CD8-positive, alpha-beta memory T cell (primary cell): ENCODE results near the gene WDFY4. TPM values are rescaled to one million over a fixed set of nuclear protein-coding genes. Genes with fewer than 3 reads are reported as not detected.

Experiments used
- polyA plus RNA-seq: library from polyadenylated mRNA; unstranded; fragments of 300-500 nt; fragmentation: Illumina TruSeq; gene quantifications from one replicate; pipeline ENCODE4 v1.2.3, GENCODE V29; 2021
- total RNA-seq, 2 experiments: library from RNA; stranded (reverse); gene quantifications; one replicate each; pipeline ENCODE4 v1.2.3, GENCODE V29; 2021

The WDFY4 gene
- total and polyA plus RNA-seq, 3 experiments from 2014 or later: 0.20 to 0.35 TPM; not detected in 1

Other genes with a start within 250 kb of the WDFY4 start
- gene ARHGAP22, start 79.8 kb upstream of the WDFY4 start, total RNA-seq: not detected
- gene ARHGAP22, start 79.8 kb upstream of the WDFY4 start, polyA plus RNA-seq: not detected